Measurements from ENCODE around the gene PRAC1. TPM values are rescaled to one million over a fixed set of nuclear protein-coding genes. Genes with fewer than 3 reads are reported as not detected.

PRAC1 gene
- not detected in 2 replicates for total RNA-seq

GRCh38 chr17:48722201-48722907, at the start of gene PRAC1:
TSS of gene PRAC1 (minus strand) at chr17:48722518. CDS start at chr17:48722392, 126 bp downstream.

GRCh38 chr17:48728232-48729231, 6.2 kb upstream of the PRAC1 start, which contains the start of gene HOXB13:
TSS of gene HOXB13 (minus strand) at chr17:48728750. CDS start at chr17:48728593, 157 bp downstream.

GRCh38 chr17:48722915-48723422, 651 bp upstream of the PRAC1 start, which contains the start of gene PRAC2:
TSS of gene PRAC2 (plus strand) at chr17:48723185. CDS start at chr17:48724411, 1,226 bp downstream.

Other genes starting within 250 kb of the PRAC1 start
- gene HOXB1, start 191.5 kb downstream of the PRAC1 start, total RNA-seq = not detected in 2 replicates
- gene HOXB2, start 177.4 kb downstream of the PRAC1 start, total RNA-seq = 16.7 and 20.8 TPM in 2 replicates
- 0.53 and 2.6 TPM in 2 replicates for gene HOXB4, start 144.2 kb downstream of the PRAC1 start, total RNA-seq
- gene HOXB3, start 132.3 kb downstream of the PRAC1 start, total RNA-seq = 5.5 and 6.4 TPM in 2 replicates
- 0.18 TPM in 1 of 2 replicates, not detected in the other for gene HOXB5, start 128.7 kb downstream of the PRAC1 start, total RNA-seq
- 2.8 and 11.0 TPM in 2 replicates for gene HOXB6, start 117.5 kb downstream of the PRAC1 start, total RNA-seq
- gene HOXB7, start 111.5 kb downstream of the PRAC1 start, total RNA-seq = 7.1 and 7.8 TPM in 2 replicates
- gene HOXB8, start 107.2 kb downstream of the PRAC1 start, total RNA-seq = not detected in 2 replicates
- gene HOXB9, start 96.2 kb downstream of the PRAC1 start, total RNA-seq = 0.71 TPM in 1 of 2 replicates, not detected in the other
- not detected in 2 replicates for gene PRAC2, start 667 bp upstream of the PRAC1 start, total RNA-seq
- gene HOXB13, start 6.2 kb upstream of the PRAC1 start, total RNA-seq = not detected in 2 replicates
- gene TTLL6, start 94.7 kb upstream of the PRAC1 start, total RNA-seq = not detected in 2 replicates
- 48.9 and 54.5 TPM in 2 replicates for gene CALCOCO2, start 108.5 kb upstream of the PRAC1 start, total RNA-seq
- 205 and 249 TPM in 2 replicates for gene ATP5MC1, start 170.3 kb upstream of the PRAC1 start, total RNA-seq
- 93.2 and 99.2 TPM in 2 replicates for gene UBE2Z, start 185.9 kb upstream of the PRAC1 start, total RNA-seq
- 127 and 169 TPM in 2 replicates for gene SNF8, start 222.3 kb upstream of the PRAC1 start, total RNA-seq
- not detected in 2 replicates for gene GIP, start 246.1 kb upstream of the PRAC1 start, total RNA-seq

All from myometrial cell (primary cell).